Neural cell (in vitro differentiated cells): ENCODE results near the gene SH3RF2.

ENCODE experiments used
- EP300 ChIP-seq: fragments of 450-650 bp; conservative IDR thresholded peaks from 2 replicates; pipeline ENCODE4 v1.6.1; 2014; ENCODE audit warnings: antibody characterized with exemption, mild to moderate bottlenecking, moderate library complexity; ENCODE audit not compliant: poor library complexity, severe bottlenecking
- EZH2 ChIP-seq: fragments of 200-600, 300-800 bp; shearing (Covaris generic), sonication (generic); IDR thresholded peaks from 2 replicates; pipeline ENCODE4 v1.6.1; 2014; ENCODE audit warnings: antibody characterized with exemption, low read length, borderline replicate concordance, mild to moderate bottlenecking; ENCODE audit not compliant: insufficient read depth, poor library complexity, severe bottlenecking
- REST ChIP-seq: IDR thresholded peaks from 2 replicates; pipeline ENCODE4 v1.6.1; 2012; ENCODE audit warnings: borderline replicate concordance
- SMC3 ChIP-seq: fragments of 450-650 bp; conservative IDR thresholded peaks from 2 replicates; pipeline ENCODE4 v1.6.1; 2014; ENCODE audit warnings: antibody characterized with exemption, mild to moderate bottlenecking, moderate library complexity; ENCODE audit not compliant: poor library complexity
- TAF1 ChIP-seq: IDR thresholded peaks from 2 replicates; pipeline ENCODE4 v1.6.1; 2012; ENCODE audit warnings: low read depth
- TF ChIP-seq, protein P1 (sequence below): fragments of 450-650 bp; IDR thresholded peaks from 2 replicates; pipeline ENCODE4 v1.5.1; 2014; ENCODE audit warnings: antibody characterized with exemption, mild to moderate bottlenecking, moderate library complexity; ENCODE audit not compliant: poor library complexity, severe bottlenecking

GRCh38 chr5:146059460-146060220 lies 123.3 kb downstream of the SH3RF2 start:
- TF ChIP-seq EZH2, result no peak
- TF ChIP-seq TAF1, result no peak
- TF ChIP-seq, protein P1, sequence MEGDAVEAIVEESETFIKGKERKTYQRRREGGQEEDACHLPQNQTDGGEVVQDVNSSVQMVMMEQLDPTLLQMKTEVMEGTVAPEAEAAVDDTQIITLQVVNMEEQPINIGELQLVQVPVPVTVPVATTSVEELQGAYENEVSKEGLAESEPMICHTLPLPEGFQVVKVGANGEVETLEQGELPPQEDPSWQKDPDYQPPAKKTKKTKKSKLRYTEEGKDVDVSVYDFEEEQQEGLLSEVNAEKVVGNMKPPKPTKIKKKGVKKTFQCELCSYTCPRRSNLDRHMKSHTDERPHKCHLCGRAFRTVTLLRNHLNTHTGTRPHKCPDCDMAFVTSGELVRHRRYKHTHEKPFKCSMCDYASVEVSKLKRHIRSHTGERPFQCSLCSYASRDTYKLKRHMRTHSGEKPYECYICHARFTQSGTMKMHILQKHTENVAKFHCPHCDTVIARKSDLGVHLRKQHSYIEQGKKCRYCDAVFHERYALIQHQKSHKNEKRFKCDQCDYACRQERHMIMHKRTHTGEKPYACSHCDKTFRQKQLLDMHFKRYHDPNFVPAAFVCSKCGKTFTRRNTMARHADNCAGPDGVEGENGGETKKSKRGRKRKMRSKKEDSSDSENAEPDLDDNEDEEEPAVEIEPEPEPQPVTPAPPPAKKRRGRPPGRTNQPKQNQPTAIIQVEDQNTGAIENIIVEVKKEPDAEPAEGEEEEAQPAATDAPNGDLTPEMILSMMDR, result no peak
- TF ChIP-seq SMC3, result no peak
- TF ChIP-seq EP300, result no peak
- TF ChIP-seq REST, result no peak
